GM19438 (cell line): Measurements from ENCODE around the gene WNT9A.
A peak's percentile ranks its signal among the peaks of the same experiment; 100 is the strongest.

ENCODE experiments used
- ATAC-seq: cut with Tn5 transposase; IDR thresholded peaks from one replicate; pipeline ENCODE4 v1.9.1; 2021; ENCODE audit warnings: low read depth; ENCODE audit not compliant: unreplicated experiment

Gene WNT9A

DNA sequence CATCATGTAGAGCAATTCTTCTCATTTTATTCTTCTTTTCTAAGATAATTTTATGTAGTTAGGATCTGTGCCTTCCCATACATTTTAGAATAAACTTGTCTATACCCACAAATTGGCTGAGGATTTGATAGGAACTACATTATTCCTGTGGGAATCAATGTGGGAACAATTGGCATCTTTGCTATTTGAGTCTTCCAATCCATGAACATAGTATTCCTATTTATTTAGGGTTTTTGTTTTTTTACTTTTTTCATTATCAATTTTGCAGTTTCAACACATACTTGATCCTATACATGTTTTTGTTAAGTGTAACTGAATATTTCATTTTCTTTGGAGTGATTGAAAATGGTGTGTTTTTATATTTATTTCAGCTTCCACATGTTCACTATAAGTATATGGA lies 8.1 kb upstream of the WNT9A start:
- no peak for ATAC-seq

DNA sequence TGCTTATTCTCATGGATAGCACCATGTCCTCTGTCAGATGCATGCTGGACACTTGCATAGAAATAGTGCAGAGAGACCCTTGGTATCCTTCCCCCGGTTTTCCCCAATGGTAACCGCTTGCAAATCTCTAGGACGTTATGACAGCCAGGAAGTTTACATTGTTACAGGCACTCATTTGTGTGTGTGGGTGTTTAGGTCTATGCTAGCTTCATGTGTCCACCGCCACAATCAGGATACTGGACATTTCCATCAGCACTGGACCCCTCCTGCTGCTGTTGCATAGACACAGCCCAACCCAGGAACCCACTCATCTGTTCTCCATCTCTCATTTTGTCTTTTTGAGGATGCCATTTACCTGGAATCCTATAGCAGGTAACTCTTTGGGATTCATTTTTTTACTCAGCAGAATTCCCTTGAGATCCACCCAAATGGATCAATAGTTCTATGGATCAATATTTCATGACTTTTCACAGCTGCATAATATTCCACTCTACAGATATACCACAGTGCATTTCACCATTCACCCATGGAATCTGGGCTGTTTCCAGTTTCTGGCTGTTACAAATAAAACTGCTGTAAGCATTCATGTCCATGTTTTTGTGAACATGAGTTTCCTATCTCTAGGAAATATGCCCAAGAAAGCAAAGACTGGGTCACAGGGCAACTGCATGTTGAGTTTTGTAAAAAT lies 6.6 kb upstream of the WNT9A start:
- ATAC-seq: no peak

- ATAC-seq: no peak
These were observed 5.3 kb upstream of the WNT9A start for GRCh38 chr1:227953022-227953412.

DNA sequence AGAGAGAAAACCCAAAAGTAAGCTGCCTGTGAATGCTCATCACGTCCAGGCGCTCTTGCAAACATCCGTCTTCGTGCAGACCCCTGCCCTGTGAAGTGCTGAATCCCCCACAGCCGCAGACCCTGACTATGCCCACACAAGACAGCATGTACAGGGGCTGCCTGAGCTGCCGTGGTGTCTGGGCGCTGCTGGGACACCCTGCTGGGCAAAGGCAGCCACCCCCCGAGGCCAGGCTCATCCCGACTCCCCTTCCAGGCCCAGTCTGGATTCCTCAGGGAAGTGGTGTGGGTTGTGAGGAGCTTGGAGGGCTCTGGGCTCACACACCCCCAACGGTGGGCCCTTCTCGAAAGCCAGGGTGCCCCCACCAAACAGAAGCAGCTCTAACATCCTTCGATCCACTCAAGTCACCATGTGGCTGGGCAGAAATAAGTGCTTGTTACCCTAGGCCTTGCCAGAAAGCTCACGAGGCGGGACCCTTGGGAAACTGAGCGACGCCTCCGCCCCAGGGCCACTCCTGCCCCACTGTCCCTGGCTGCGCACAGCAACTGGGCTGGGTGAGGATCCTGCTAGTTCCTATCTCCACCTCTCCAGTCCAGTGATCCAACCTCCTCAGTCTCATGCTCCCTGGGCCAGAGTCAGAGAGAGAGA lies 4.8 kb upstream of the WNT9A start:
- no peak for ATAC-seq

DNA sequence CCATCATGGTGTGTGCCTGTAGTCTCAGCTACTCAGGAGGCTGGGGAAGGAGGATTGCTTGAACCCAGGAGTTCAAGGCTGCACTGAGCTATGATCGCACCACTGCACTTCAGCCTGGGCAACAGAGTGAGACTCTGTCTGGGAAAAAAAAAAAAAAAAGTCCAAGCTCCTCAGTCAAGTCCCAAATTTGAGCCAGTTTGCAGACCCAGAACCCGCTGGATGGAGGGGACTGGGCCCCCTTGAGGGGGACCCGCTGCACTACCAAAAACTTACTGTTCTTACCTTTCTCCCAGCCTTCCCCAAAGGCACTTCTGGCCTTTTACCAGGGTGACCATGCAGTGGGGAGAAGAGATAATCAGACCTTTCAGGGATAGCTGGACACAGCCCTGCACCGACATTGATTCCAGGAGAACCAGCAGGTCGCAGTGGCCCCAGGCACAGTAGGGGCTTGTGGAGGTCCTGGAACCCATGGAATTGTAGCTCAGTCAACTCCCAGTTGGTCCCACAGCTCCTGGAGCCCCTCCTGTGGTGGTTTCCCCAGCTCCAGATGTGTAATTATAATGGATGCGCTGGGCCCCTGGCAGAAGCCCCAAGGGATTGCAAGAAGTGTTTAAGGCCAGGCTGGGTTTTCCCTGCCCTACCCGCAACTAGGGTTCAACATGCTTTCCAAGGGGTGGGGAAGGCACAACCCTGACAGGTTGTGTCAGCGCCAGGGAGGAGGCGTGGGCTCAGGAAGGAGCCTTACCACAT lies 4.1 kb upstream of the WNT9A start:
- no peak for ATAC-seq

DNA sequence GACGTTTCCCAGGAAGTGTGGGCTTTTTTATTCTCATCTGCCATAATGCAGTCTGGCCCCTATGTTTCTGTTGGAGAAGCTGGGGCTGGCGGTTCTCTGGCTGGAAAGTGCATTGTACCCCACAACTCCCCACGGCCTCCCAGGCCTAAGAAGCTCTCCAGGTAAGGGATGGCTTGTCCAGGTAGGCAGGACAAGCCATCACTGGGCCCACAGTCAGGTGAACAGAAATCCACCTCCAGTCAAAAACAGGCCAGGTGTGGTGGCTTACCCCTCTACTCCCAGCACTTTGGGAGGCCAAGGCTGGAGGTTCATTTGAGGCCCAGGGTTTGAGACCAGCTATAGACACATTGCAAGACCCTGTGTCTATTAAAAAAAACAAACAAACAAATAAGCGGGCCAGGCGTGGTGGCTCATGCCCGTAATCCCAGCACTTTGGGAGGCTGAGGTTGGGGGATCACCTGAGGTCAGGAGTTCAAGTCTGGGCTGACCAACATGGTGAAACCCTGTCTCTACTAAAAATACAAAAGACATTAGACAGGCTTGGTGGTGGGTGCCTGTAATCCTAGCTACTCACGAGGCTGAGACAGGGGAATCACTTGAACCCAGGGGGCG lies 3.1 kb upstream of the WNT9A start:
- ATAC-seq: no peak

- no peak for ATAC-seq
These were observed 2.4 kb upstream of the WNT9A start for GRCh38 chr1:227949954-227950734.

DNA sequence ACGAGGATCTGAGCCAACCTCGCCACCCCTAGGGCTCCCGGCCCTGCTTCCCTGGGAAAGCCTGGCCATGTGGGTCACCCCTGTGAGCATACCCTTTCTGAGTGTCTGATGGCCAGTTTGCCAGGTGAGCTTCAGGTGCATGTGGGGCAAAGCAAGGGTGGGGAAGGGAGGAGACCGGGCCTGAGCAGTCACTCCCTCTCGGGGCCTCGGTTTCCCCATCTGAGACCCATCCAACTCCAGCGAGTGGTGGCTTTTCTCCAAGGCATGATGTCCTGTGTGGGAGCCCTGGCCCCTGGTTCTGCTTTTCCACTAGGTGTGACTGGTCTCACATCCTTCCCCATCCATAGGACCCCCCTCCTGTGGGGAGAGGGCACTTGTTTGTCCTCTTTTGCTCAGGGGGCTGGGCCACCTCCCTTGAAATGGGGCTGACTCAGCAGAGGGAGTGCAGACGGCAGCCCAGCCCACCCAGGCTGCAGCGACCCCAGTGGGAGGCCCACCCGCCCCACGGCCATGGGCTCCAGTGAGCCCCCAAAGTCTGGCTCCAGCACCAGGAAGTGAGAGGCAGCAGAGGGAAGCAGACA lies 1.7 kb upstream of the WNT9A start:
- no peak for ATAC-seq

GRCh38 chr1:227948493-227949260 lies 945 bp upstream of the WNT9A start:
- no peak for ATAC-seq

GRCh38 chr1:227947386-227947675 lies 401 bp downstream of the WNT9A start:
- ATAC-seq: no peak

DNA sequence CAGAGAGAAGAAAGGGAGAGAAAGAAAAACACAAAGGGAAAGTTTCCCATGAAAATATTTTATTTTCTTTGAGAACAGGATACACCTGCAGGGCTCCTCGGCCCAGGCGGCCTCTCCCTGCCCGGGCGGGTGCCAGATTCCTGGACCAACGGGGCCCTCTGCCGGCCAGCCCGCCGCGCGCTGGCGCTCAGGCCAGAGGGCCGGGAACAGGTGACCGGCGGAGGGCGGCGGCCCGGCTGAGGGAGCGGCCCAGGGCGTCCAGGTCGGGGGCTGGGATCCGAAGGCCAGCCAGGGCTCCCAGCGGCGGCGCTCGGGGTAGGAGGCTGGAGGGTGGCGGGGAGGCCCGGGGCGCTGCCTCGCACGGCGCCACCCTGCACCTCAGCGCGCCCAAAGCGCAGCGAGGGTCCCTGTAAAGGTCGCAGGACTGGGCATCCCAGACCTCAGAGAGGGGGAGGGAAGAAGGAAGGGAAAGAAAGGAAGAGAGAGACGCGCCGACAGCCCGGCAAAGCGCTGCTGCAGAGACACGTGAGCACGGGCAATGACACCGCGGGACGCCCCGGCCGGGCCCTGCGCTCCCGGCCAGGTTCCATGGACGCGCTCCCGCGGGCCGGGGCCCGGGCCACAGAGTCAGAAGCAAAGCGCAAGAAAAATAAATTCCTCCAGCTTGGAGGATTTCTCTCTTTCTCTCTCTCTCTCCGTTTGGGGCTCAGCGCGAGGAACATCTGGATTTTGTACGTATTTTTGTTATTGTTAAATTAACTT lies 927 bp downstream of the WNT9A start:
- peak; percentile 75 for ATAC-seq

DNA sequence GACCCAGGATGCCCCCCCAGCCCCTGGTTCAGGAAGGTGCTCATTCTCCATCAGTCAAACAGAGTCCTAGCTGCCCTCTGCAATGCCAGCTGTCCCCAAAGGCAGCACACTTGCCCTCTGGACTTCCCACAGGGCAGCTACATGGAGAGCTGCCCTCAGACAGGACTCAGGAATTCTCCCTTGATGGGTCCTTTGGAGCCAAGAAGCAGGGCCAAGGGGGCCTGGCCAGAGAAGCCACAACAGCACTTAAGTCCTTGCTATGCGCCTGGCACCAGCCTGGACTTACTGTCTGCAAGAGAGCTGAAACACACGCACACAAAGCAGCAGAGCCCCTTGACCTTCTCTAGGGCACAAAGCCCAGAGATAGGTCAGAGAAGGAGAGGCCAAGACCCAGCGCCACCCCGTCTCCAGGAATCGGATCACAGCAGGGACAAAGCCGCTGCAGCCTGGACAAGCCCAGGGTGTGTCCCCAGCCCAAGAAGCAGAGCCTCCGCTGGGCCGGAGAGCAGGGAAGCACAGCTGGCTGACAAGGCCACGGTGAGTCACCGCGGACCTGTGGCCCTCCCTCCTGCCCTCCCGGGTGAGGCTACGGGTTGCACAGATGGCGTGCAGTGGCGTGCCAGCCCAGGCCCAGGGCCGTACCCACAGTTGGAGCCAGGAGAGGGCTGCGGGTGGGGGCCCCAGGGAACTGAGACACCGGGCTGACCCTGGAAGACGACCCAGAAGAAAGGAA lies 1.7 kb downstream of the WNT9A start:
- peak; percentile 19 for ATAC-seq

DNA sequence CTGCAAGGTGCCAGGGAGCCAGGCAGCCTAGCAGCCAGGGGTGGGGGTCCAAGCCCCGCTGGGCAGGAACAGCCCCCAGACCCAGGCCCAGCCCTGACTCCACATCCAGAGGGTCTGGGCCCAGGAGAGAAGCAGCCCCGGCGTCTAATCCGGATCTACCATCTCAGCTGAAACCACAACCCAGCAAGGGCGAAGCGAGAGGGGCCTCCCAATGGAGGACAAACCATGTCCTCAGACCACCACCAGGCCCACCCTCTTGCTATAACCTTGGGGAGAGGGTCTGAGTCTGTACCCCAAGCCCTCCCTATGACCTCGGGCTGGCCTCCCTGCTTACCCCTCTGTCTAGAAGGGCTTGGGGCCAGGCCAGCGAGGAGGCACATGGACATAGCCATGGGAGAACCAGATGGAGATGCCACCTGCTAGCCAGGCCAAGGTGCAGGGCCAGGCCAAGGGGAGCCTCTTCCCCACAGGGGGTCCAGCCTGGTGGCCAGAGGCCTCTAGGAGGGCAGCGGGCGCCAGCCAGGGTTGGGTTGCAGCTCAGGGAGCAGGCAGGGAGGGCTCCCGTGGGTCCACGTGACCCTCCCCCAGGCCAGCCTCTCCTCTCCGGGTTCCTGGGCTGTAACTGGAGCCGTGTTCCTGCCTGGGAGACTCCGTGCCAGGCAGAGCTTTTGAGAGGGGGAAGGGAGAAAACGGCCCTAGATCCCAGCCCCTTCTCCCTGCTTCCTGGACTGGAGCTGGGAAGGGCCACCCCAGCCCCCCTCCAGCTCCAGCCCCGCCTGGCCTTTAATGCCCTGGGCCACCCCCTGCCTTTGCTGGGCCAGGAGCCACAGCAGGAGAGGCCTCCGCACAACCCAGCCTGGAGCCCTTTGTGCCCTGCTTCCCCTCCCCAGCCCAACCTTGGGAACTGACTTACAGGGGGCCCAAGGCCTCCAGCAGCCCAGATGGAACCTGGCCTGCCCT lies 2.5 kb downstream of the WNT9A start:
- no peak for ATAC-seq

DNA sequence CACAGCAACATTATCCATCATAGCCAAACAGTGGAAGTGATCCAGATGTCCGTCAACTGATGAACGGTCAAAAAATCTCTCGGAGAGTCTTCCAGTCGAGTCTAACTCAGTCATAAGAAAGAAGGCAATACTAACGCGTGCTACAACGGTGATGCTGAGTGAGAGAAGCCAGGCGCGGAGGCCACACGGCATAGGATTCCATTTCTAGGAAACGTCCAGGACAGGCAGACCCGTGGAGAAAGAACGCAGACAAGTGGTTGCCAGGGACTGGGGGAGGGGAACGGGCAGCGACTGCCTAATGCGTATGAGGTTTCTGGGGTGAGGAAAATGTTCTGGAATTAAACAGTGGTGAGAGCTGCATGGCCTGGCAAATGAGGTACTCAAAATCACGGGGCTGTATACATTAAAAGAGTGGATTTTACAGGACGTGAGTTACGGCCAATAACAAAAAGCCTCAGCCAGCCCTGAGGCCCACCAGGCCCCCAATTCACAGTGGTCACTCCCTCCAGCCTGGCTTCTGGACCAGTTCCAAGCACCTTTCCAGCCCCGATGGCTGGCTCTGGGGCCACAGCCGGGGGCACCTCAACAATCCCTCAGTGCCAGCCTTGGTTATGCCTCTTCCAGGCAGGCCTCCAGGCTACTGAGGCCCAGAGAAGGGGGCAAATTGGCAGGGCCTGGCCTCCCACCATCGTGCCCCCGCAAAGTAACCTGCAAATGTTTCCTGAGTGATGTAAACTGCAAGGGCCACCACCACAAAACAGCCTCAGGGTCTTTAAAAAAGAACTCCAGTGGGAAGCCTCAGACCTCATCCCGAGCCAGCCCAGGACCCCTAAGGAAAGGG lies 3.4 kb downstream of the WNT9A start:
- ATAC-seq: no peak

- ATAC-seq: no peak
These were observed 4.2 kb downstream of the WNT9A start for GRCh38 chr1:227943381-227944089.
